ENCODE measurements around the gene SMC6.

The SMC6 gene

DNA sequence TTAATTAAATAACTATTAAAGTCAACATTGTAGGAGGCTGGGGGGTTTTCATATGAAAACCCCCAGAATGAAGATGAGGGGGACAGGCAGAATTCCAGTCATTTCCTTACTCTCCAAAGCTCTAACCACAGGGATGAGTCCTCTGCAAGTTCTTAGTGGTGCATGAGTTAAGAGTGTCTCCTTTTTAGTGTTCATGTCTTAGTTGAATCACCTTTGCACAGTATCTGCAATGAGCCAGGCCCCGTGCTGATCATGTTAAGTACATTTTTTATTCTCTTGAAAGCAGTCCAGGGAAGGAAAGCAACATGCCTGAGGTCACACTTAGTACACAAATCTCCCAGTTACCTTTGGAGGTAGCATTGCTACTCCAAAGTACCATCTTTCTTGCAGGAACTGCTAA lies 36.9 kb upstream of the SMC6 start:
- TF ChIP-seq POLR2AphosphoS5 (IDR thresholded peaks at IDR 0.05; ENCODE audit: low read depth, low read length), result no peak
- no peak for TF ChIP-seq TAF1 (IDR thresholded peaks at IDR 0.05; ENCODE audit: borderline replicate concordance, insufficient read depth, low read length)
- TF ChIP-seq SIN3A (IDR thresholded peaks at IDR 0.05; ENCODE audit: borderline replicate concordance, insufficient read depth, low read length), result no peak
- no peak for TF ChIP-seq FOXP2 (optimal IDR thresholded peaks at IDR 0.05; ENCODE audit: borderline replicate concordance, extremely low read depth, extremely low read length, insufficient read depth)
- TF ChIP-seq, protein P1, sequence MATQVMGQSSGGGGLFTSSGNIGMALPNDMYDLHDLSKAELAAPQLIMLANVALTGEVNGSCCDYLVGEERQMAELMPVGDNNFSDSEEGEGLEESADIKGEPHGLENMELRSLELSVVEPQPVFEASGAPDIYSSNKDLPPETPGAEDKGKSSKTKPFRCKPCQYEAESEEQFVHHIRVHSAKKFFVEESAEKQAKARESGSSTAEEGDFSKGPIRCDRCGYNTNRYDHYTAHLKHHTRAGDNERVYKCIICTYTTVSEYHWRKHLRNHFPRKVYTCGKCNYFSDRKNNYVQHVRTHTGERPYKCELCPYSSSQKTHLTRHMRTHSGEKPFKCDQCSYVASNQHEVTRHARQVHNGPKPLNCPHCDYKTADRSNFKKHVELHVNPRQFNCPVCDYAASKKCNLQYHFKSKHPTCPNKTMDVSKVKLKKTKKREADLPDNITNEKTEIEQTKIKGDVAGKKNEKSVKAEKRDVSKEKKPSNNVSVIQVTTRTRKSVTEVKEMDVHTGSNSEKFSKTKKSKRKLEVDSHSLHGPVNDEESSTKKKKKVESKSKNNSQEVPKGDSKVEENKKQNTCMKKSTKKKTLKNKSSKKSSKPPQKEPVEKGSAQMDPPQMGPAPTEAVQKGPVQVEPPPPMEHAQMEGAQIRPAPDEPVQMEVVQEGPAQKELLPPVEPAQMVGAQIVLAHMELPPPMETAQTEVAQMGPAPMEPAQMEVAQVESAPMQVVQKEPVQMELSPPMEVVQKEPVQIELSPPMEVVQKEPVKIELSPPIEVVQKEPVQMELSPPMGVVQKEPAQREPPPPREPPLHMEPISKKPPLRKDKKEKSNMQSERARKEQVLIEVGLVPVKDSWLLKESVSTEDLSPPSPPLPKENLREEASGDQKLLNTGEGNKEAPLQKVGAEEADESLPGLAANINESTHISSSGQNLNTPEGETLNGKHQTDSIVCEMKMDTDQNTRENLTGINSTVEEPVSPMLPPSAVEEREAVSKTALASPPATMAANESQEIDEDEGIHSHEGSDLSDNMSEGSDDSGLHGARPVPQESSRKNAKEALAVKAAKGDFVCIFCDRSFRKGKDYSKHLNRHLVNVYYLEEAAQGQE (IDR thresholded peaks at IDR 0.05; ENCODE audit: insufficient read depth in 1 of 2, low read depth in 2 of 2, low read length in 2 of 2), result no peak

DNA sequence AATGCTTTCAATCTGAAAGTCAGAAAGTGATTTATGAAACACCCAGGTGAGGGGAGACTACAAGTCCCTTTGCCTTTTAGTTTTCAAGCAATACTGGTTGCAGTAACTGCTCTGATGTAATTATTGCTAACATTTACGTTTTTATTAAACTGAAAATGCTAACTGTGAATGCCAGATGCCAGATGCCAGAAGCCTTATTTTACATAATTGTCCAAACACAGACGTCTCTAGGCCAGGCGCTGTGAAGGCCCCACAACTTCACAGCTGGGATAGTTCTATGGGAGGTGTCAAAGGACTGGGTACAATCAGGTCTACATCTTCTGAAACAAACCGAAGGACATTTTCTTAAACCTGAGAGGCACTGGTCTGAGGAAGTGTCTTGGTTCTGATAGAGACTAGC lies 35.2 kb upstream of the SMC6 start:
- TF ChIP-seq POLR2AphosphoS5 (IDR thresholded peaks at IDR 0.05; ENCODE audit: low read depth, low read length) (no peak), TAF1 (IDR thresholded peaks at IDR 0.05; ENCODE audit: borderline replicate concordance, insufficient read depth, low read length) (no peak), FOXP2 (optimal IDR thresholded peaks at IDR 0.05; ENCODE audit: borderline replicate concordance, extremely low read depth, extremely low read length, insufficient read depth) (no peak), SIN3A (IDR thresholded peaks at IDR 0.05; ENCODE audit: borderline replicate concordance, insufficient read depth, low read length) (no peak)
- TF ChIP-seq, protein P1 (IDR thresholded peaks at IDR 0.05; ENCODE audit: insufficient read depth in 1 of 2, low read depth in 2 of 2, low read length in 2 of 2), result no peak

DNA sequence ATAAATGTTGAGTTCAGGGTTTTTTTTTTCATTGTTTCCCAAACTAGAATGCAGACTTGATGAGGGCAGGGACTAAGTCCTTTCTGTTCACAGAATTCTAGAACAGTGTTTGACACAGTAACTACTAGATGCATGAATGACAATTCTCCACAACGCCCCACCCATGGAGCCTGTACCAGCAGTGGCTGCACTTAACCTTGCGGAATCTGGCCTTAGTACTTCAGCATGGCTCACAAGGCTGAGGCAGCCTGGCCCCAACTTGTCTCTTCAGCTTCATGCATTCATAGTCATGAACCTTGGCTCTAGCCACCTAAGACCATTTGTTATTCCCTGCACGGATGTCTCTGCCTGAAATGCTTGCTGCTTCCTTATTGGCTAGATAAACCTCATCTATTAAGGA lies 33.1 kb upstream of the SMC6 start:
- no peak for TF ChIP-seq TAF1 (IDR thresholded peaks at IDR 0.05; ENCODE audit: borderline replicate concordance, insufficient read depth, low read length)
- no peak for TF ChIP-seq FOXP2 (optimal IDR thresholded peaks at IDR 0.05; ENCODE audit: borderline replicate concordance, extremely low read depth, extremely low read length, insufficient read depth)
- TF ChIP-seq SIN3A (IDR thresholded peaks at IDR 0.05; ENCODE audit: borderline replicate concordance, insufficient read depth, low read length), result no peak
- no peak for TF ChIP-seq POLR2AphosphoS5 (IDR thresholded peaks at IDR 0.05; ENCODE audit: low read depth, low read length)
- TF ChIP-seq, protein P1 (IDR thresholded peaks at IDR 0.05; ENCODE audit: insufficient read depth in 1 of 2, low read depth in 2 of 2, low read length in 2 of 2), result no peak

DNA sequence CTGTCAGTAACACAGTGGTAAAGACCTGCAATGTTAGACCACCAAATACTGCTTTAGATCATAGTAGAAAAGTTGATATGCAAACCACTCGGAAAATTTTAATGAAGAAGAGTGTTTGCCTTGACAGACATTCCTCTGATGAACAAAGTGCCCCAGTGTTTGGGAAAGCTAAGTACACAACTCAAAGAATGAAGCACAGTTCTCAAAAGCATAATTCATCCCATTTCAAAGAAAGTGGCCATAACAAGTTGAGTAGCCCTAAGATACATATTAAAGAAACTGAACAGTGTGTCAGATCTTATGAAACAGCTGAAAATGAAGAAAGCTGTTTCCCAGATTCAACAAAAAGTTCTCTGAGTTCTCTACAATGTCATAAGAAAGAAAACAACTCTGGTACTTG lies 27.9 kb upstream of the SMC6 start:
- TF ChIP-seq TAF1 (IDR thresholded peaks at IDR 0.05; ENCODE audit: borderline replicate concordance, insufficient read depth, low read length), result no peak
- no peak for TF ChIP-seq FOXP2 (optimal IDR thresholded peaks at IDR 0.05; ENCODE audit: borderline replicate concordance, extremely low read depth, extremely low read length, insufficient read depth)
- TF ChIP-seq POLR2AphosphoS5 (IDR thresholded peaks at IDR 0.05; ENCODE audit: low read depth, low read length), result no peak
- TF ChIP-seq, protein P1 (IDR thresholded peaks at IDR 0.05; ENCODE audit: insufficient read depth in 1 of 2, low read depth in 2 of 2, low read length in 2 of 2), result no peak
- TF ChIP-seq SIN3A (IDR thresholded peaks at IDR 0.05; ENCODE audit: borderline replicate concordance, insufficient read depth, low read length), result no peak

DNA sequence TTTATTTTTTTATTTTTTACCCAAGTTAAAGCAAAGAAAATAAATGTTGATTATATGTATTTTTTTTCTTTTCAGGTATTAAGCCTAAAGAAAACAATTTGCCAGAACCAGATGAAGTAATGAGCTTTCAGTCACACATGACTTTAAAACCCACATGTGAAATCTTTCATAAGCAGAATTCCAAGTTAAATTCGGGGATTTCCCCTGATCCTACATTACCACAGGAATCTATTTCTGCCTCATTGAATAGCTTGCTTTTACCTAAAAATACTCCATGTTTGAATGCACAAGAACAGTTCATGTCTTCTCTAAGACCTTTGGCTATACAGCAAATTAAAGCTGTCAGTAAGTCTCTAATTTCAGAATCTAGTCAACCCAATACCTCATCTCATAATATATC lies 26.9 kb upstream of the SMC6 start:
- no peak for TF ChIP-seq TAF1 (IDR thresholded peaks at IDR 0.05; ENCODE audit: borderline replicate concordance, insufficient read depth, low read length)
- TF ChIP-seq, protein P1 (IDR thresholded peaks at IDR 0.05; ENCODE audit: insufficient read depth in 1 of 2, low read depth in 2 of 2, low read length in 2 of 2), result no peak
- TF ChIP-seq FOXP2 (optimal IDR thresholded peaks at IDR 0.05; ENCODE audit: borderline replicate concordance, extremely low read depth, extremely low read length, insufficient read depth), result no peak
- no peak for TF ChIP-seq SIN3A (IDR thresholded peaks at IDR 0.05; ENCODE audit: borderline replicate concordance, insufficient read depth, low read length)
- TF ChIP-seq POLR2AphosphoS5 (IDR thresholded peaks at IDR 0.05; ENCODE audit: low read depth, low read length), result no peak
